Nephron progenitor cell (in vitro differentiated cells): ENCODE data around the gene PHRF1.
A peak's percentile ranks its signal among the peaks of the same experiment; 100 is the strongest.

Source experiments
- DNase-seq: peaks from one replicate; pipeline ENCODE4 v3.0.0; 2021
- H3K27ac Mint-ChIP-seq: 2 replicates; pipeline ENCODE4 v1.8.0; 2021; ENCODE audit warnings: mild to moderate bottlenecking, moderate library complexity, mixed read lengths
- H3K27me3 Mint-ChIP-seq: 2 replicates; pipeline ENCODE4 v1.8.0; 2021; ENCODE audit warnings: mild to moderate bottlenecking, low read depth, mixed read lengths; ENCODE audit not compliant: poor library complexity
- H3K36me3 Mint-ChIP-seq: 2 replicates; pipeline ENCODE4 v1.8.0; 2021; ENCODE audit warnings: low read depth, mixed read lengths
- H3K4me1 Mint-ChIP-seq: 2 replicates; pipeline ENCODE4 v1.8.0; 2021; ENCODE audit warnings: mixed read lengths
- H3K4me3 Mint-ChIP-seq: 2 replicates; pipeline ENCODE4 v1.8.0; 2021; ENCODE audit warnings: mild to moderate bottlenecking, moderate library complexity, mixed read lengths
- H3K9me3 Mint-ChIP-seq: 2 replicates; pipeline ENCODE4 v1.8.0; 2021; ENCODE audit warnings: mild to moderate bottlenecking, moderate library complexity, mixed read lengths
- TF ChIP-seq, protein P1 (sequence below): fragments of 200-600 bp; sonication (generic); IDR thresholded peaks from 2 replicates; pipeline ENCODE4 v1.5.0; 2021; ENCODE audit warnings: antibody characterized with exemption

The PHRF1 gene

DNA sequence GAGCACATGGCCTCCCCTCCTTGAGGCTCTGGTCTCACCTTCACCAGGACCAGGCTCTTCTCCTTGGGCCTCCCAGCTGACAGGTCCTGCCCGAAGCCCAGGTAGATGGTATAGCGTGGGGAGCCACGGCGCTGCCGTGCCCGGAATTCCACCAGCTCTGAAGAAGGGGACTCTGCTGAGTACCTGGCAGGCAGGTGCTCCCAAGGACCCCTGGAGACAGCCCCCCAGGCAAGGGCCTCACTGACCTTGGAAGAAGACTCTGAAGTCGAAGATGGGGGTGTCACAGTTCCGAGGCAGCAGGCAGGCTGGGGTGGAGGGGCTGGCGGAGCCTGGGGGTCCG lies 36.7 kb downstream of the PHRF1 start:
- H3K27me3 Mint-ChIP-seq: no peaks in the 10 kb centered on the region
- no peak for DNase-seq
- H3K36me3 Mint-ChIP-seq: peaks cover 17% of the 10 kb centered on the region
- no peak overlapping the region for H3K27ac Mint-ChIP-seq
- H3K4me1 Mint-ChIP-seq: peaks cover 23% of the 10 kb centered on the region
- no peaks in the 10 kb centered on the region for H3K9me3 Mint-ChIP-seq
- TF ChIP-seq, protein P1, sequence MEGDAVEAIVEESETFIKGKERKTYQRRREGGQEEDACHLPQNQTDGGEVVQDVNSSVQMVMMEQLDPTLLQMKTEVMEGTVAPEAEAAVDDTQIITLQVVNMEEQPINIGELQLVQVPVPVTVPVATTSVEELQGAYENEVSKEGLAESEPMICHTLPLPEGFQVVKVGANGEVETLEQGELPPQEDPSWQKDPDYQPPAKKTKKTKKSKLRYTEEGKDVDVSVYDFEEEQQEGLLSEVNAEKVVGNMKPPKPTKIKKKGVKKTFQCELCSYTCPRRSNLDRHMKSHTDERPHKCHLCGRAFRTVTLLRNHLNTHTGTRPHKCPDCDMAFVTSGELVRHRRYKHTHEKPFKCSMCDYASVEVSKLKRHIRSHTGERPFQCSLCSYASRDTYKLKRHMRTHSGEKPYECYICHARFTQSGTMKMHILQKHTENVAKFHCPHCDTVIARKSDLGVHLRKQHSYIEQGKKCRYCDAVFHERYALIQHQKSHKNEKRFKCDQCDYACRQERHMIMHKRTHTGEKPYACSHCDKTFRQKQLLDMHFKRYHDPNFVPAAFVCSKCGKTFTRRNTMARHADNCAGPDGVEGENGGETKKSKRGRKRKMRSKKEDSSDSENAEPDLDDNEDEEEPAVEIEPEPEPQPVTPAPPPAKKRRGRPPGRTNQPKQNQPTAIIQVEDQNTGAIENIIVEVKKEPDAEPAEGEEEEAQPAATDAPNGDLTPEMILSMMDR: no peak
- H3K4me3 Mint-ChIP-seq: no peak overlapping the region

DNA sequence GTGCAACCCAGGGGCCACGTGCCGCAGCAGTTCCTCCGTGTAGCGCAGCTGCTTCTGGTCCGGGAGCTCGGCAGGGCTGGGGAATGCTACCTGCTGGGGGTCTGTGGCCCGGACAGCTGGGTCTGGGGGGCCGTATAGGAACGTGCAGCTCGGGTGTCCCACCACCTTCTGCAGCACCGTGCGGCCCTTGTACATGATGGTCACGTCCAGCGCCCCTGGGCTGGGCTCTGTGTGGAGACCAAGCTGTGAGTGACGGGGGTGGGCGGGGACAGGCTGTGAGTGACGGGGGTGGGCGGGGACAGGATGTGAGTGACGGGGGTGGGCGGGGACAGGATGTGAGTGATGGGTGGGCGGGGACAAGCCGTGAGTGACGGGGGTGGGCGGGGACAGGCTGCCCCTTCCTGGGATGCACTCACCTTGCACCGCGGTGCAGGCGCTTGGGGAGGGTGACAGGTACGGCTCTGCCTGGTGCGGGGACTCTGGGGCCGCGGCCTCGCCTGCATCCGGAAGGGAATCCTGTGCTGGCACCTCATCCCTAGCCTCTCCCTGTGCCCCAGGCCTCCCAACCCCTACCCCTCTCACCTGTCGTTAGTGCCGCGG lies 37.2 kb downstream of the PHRF1 start:
- Mint-ChIP-seq H3K9me3 (no peaks in the 10 kb centered on the region), H3K27ac (no peak overlapping the region), H3K36me3 (peaks cover 14% of the 10 kb centered on the region), H3K4me3 (no peak overlapping the region), H3K4me1 (peaks cover 25% of the 10 kb centered on the region), H3K27me3 (no peaks in the 10 kb centered on the region)
- DNase-seq: peak; percentile 76
- TF ChIP-seq, protein P1: no peak

DNA sequence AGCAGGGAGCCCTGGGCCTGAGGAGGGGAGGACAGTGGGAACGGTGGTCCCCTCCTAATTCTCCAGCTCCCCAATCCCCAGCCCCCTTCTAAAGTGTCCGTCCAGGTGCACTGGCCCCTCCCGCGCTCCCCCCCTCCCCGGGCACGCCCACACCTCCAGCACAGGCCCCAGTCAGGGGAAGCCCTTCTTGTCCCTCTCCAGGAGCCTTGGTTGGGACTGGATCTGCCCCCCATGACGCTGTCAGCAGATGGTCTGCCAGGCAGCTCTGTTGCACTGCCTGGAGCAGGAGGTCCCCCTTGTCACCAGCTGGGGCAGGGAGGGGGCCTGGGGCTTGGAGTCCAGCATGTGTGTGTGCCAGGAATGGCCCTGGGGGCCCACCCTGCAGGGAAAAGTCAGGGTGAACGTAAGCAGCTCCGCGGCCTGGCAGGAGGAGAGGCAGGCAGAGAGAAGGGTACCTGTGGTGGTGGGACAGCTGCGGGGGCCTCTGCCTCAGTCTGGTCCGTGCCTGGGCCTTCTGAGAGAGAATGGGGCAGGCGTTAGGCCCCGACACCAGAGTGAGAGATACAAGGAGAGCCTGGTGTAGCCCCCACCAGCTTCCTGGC lies 37.9 kb downstream of the PHRF1 start:
- no peaks in the 10 kb centered on the region for H3K27me3 Mint-ChIP-seq
- peaks cover 12% of the 10 kb centered on the region for H3K36me3 Mint-ChIP-seq
- H3K4me3 Mint-ChIP-seq: peak overlapping the region; percentile 56
- TF ChIP-seq, protein P1: no peak
- H3K4me1 Mint-ChIP-seq: peaks cover 28% of the 10 kb centered on the region
- no peaks in the 10 kb centered on the region for H3K9me3 Mint-ChIP-seq
- no peak overlapping the region for H3K27ac Mint-ChIP-seq
- no peak for DNase-seq

DNA sequence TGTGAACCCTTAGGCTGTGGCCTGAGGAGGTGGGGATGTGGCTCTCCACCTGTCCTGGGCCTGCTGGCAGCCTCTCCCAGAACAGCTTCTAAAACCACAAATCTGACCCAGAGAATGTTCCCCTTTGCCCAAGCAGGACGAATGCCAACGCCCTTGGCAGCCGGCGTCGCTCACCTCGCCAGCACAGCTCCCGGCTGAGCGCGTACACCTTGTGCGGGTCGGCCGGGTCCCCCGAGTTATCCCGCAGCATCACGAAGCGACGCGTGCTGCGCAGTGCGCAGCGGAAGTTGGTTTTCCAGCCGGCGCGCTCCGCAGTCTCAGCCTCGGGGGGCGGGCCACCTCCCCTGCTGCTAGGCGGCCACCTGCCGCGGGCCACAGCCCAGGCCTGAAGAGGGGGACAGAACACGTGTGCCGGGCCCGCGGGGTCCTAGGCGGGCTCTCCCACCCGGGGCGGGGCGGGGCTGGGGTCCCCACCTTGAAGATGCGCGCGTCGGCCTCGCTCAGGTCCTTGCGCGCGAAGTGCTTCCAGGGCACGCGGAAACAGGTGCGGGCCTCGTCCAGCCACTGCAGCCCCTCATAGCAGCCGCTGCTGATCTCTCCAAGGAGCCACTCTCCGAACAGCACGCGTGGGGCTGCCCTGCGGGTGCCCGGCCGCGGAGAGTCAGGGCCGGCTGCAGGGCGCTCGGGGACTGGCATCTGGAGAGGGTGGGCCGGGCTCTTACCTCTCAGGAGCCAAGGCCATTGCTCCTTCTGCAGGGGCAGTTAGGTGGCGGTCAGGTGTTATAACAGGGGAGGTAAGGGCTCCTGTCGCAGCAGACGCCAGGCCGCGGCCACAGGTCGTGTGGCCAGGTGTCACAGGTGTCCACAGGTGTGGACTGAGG lies 38.6 kb downstream of the PHRF1 start:
- TF ChIP-seq, protein P1: no peak
- Mint-ChIP-seq H3K36me3 (peaks cover 12% of the 10 kb centered on the region), H3K9me3 (no peaks in the 10 kb centered on the region), H3K27ac (no peak overlapping the region), H3K4me3 (peak overlapping the region; percentile 80), H3K27me3 (no peaks in the 10 kb centered on the region), H3K4me1 (peaks cover 33% of the 10 kb centered on the region)
- no peak for DNase-seq

DNA sequence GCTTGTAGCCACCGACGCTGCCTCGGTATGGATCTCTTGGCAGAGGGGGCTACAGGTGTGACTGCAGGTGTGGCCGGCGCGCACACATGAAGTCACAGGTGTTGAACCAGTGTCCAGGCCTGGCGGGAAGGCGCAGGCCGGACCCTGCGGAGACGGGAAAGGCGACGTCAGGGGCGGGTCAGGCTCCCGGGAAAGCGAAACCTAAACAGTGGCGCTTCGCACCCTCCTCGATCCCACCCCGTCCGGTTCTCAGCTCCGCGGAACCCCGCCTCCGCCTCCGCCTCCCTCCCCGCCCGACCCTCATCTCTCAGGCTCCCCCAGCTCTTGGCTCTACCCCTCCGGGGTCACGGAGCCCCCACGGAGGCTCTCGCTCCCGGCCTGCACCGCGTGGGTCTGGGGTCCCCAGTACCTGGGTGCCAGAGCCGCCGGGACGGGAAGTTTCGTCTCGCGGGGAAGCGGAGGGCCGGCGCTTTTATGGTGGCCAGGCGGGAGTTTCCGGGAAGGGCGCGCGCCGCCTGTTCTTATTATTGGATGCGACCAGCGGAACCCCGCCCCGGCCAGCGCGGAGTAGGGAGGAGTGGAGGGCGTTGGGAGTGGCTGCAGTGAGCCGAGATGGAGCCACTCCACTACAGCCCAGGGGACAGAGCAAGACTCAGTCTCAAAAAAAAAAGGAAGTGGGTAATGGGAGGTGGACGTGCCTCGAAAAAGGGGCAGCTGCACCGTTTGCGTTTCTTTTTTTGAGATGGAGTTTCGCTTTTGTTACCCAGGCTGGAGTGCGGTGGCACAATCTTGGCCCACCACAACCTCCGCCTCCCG lies 39.4 kb downstream of the PHRF1 start, which contains the start of gene IRF7:
IRF7 (minus strand) TSS at position 447 of the 816 bp plus-strand sequence. CDS start 586 bp downstream, outside the sequence.
- peak within 1 kb of the TSS; percentile 80 for H3K4me3 Mint-ChIP-seq
- H3K36me3 Mint-ChIP-seq: peaks cover 10% of the 10 kb centered on the region
- peaks cover 33% of the 10 kb centered on the region for H3K4me1 Mint-ChIP-seq
- H3K9me3 Mint-ChIP-seq: no peaks in the 10 kb centered on the region
- H3K27ac Mint-ChIP-seq: peak within 1 kb of the TSS; percentile 78
- DNase-seq: peak; percentile 91
- TF ChIP-seq, protein P1: no peak
- no peaks in the 10 kb centered on the region for H3K27me3 Mint-ChIP-seq
